HCT116 (cell line): Measurements from ENCODE around the gene MLANA. TPM values are rescaled to one million over a fixed set of nuclear protein-coding genes. Genes with fewer than 3 reads are reported as not detected.

Source experiments
- ATAC-seq: fragments of 200-7000 bp; cut with Tn5 transposase; 2 replicates; pipeline ENCODE4 v1.9.1; 2020; ENCODE audit warnings: mild to moderate bottlenecking, moderate library complexity
- BruUV-seq: library from RNA; stranded (reverse); fragments of 400-500 nt; replicated peaks from 2 replicates; lab custom pipeline; 2021; lab: Mats Ljungman, UMichigan
- CTCF ChIA-PET: fragments of 300-600 bp; sonication (Branson Sonifier 250); formaldehyde crosslinking; loops from one replicate; lab custom pipeline; 2021; ENCODE audit warnings: antibody characterized with exemption; lab: Charles Lee
- POLR2A ChIA-PET: fragments of 300-600, 350-600 bp; sonication (Branson Sonifier 250); formaldehyde crosslinking; loops from one replicate; lab custom pipeline; 2021; ENCODE audit warnings: antibody characterized with exemption; lab: Charles Lee
- RAD21 ChIA-PET, 2 experiments: fragments of 300-600 bp; sonication (Branson Sonifier 250); formaldehyde crosslinking; loops; one replicate each; lab custom pipeline; 2023; ENCODE audit warnings: low total read pairs in 2 of 2; ENCODE audit not compliant: uncharacterized antibody in 2 of 2, unreplicated experiment in 2 of 2, low non-redundant PET in 1 of 2; lab: Charles Lee
- DNase-seq: peaks from one replicate; pipeline ENCODE4 v3.0.0-alpha.2; 2010; ENCODE audit warnings: low read depth, low spot score
- H2AFZ ChIP-seq: fragments of 200-600 bp; shearing (Covaris generic), sonication (generic); 2 replicates; pipeline ENCODE4 v1.6.1; 2017; ENCODE audit warnings: low read depth, mixed run types, mixed read lengths, antibody characterized with exemption, low read length; ENCODE audit not compliant: poor library complexity, severe bottlenecking
- H3K27ac ChIP-seq: 2 replicates; pipeline ENCODE4 v1.5.1; 2012; ENCODE audit warnings: low read depth, low read length
- H3K27me3 ChIP-seq: fragments of 200-600 bp; sonication (generic); 2 replicates; pipeline ENCODE4 v1.6.1; 2016; ENCODE audit warnings: mixed run types, low read length, mixed read lengths; ENCODE audit not compliant: insufficient read depth
- H3K36me3 ChIP-seq, 2 experiments: fragments of 200-500 bp in 1 of 2; fragments of 200-600 bp in 1 of 2; sonication (Bioruptor generic) in 1 of 2; sonication (generic) in 1 of 2; 2 replicates each; pipeline versions ENCODE4 v1.5.1 to v1.6.1; 2014 to 2016; ENCODE audit warnings: low read length in 2 of 2, inconsistent platforms in 1 of 2, mixed read lengths in 1 of 2, mixed run types in 1 of 2; ENCODE audit not compliant: insufficient read depth in 2 of 2, control insufficient read depth in 1 of 2
- H3K4me1 ChIP-seq, 2 experiments: fragments of 200-600 bp in 1 of 2; sonication (generic) in 1 of 2; 2 replicates each; pipeline versions ENCODE4 v1.5.1 to v1.6.1; 2012 to 2017; ENCODE audit warnings: low read length in 2 of 2, inconsistent platforms in 1 of 2, mild to moderate bottlenecking in 1 of 2, mixed read lengths in 1 of 2, mixed run types in 1 of 2, moderate library complexity in 1 of 2; ENCODE audit not compliant: insufficient read depth in 2 of 2, control insufficient read depth in 1 of 2
- H3K4me2 ChIP-seq: fragments of 200-600 bp; sonication (generic); 2 replicates; pipeline ENCODE4 v1.6.1; 2017; ENCODE audit warnings: mixed run types, low read length, mixed read lengths
- H3K4me3 ChIP-seq, 2 experiments: fragments of 200-600 bp in 1 of 2; sonication (generic) in 1 of 2; replicated peaks in 1 of 2; 2 replicates each; pipeline ENCODE4 v1.5.1; 2011 to 2016; ENCODE audit warnings: low read length in 2 of 2, control low read depth in 1 of 2, low read depth in 1 of 2, mild to moderate bottlenecking in 1 of 2, mixed read lengths in 1 of 2, mixed run types in 1 of 2
- H3K79me2 ChIP-seq: fragments of 200-600 bp; sonication (generic); 2 replicates; pipeline ENCODE4 v1.6.1; 2017; ENCODE audit warnings: mild to moderate bottlenecking, mixed run types, low read length, moderate library complexity, mixed read lengths; ENCODE audit not compliant: insufficient read depth
- H3K9ac ChIP-seq: fragments of 200-600 bp; sonication (generic); 2 replicates; pipeline ENCODE4 v1.6.1; 2016; ENCODE audit warnings: low read length, mixed read lengths
- H3K9me2 ChIP-seq: fragments of 200-600 bp; sonication (generic), shearing (Covaris generic); 2 replicates; pipeline ENCODE4 v1.6.1; 2017; ENCODE audit warnings: mixed run types, mild to moderate bottlenecking, moderate library complexity; ENCODE audit not compliant: insufficient read depth
- H3K9me3 ChIP-seq, 2 experiments: fragments of 200-500 bp in 1 of 2; fragments of 200-600 bp in 1 of 2; sonication (Bioruptor generic) in 1 of 2; sonication (generic) in 1 of 2; 2 replicates each; pipeline ENCODE4 v1.6.1; 2014 to 2017; ENCODE audit warnings: low read length in 2 of 2, mixed read lengths in 2 of 2, inconsistent platforms in 1 of 2, low read depth in 1 of 2, mild to moderate bottlenecking in 1 of 2, mixed run types in 1 of 2, moderate library complexity in 1 of 2; ENCODE audit not compliant: control insufficient read depth in 1 of 2, insufficient read depth in 1 of 2
- H4K20me1 ChIP-seq: fragments of 200-600 bp; sonication (generic), shearing (Covaris generic); 2 replicates; pipeline ENCODE4 v1.6.1; 2017; ENCODE audit warnings: mixed run types, mild to moderate bottlenecking, moderate library complexity; ENCODE audit not compliant: insufficient read depth
- CBX3 ChIP-seq: IDR thresholded peaks from 2 replicates; pipeline ENCODE4 v1.6.1; 2012; ENCODE audit warnings: low read depth
- CEBPB ChIP-seq: IDR thresholded peaks from 2 replicates; pipeline ENCODE4 v1.6.1; 2012; ENCODE audit warnings: low read depth
- EGR1 ChIP-seq: IDR thresholded peaks from 2 replicates; pipeline ENCODE4 v1.6.1; 2012; ENCODE audit warnings: low read depth
- ELF1 ChIP-seq: IDR thresholded peaks from 2 replicates; pipeline ENCODE4 v1.6.1; 2012; ENCODE audit warnings: low read depth, borderline replicate concordance
- JUND ChIP-seq: IDR thresholded peaks from 2 replicates; pipeline ENCODE4 v1.6.1; 2012
- POLR2A ChIP-seq: IDR thresholded peaks from 2 replicates; pipeline ENCODE4 v1.7.0; 2011; ENCODE audit warnings: borderline replicate concordance; ENCODE audit not compliant: insufficient read depth, insufficient read length; ENCODE audit errors: extremely low read depth
- SIN3A ChIP-seq: IDR thresholded peaks from 2 replicates; pipeline ENCODE4 v1.6.1; 2012; ENCODE audit warnings: low read depth
- SP1 ChIP-seq: IDR thresholded peaks from 2 replicates; pipeline ENCODE4 v1.6.1; 2012; ENCODE audit warnings: low read depth
- SRF ChIP-seq: IDR thresholded peaks from 2 replicates; pipeline ENCODE4 v1.6.1; 2012; ENCODE audit warnings: low read depth
- TCF7L2 ChIP-seq: IDR thresholded peaks from 2 replicates; pipeline ENCODE4 v1.7.0; 2011; ENCODE audit warnings: borderline replicate concordance, inconsistent platforms; ENCODE audit not compliant: insufficient read depth, insufficient read length; ENCODE audit errors: extremely low read depth
- YY1 ChIP-seq: IDR thresholded peaks from 2 replicates; pipeline ENCODE4 v1.6.1; 2011; ENCODE audit warnings: low read length, low read depth, moderate library complexity, mild to moderate bottlenecking; ENCODE audit not compliant: insufficient replicate concordance; ENCODE audit errors: extremely low read depth
- ZBTB33 ChIP-seq: IDR thresholded peaks from 2 replicates; pipeline ENCODE4 v1.6.1; 2011; ENCODE audit warnings: mild to moderate bottlenecking, low read length, moderate library complexity; ENCODE audit not compliant: insufficient replicate concordance; ENCODE audit errors: extremely low read depth
- ZFX ChIP-seq: fragments of 450-650 bp; IDR thresholded peaks from 2 replicates; pipeline ENCODE4 v1.6.1; 2017
- intact Hi-C: fragments of 100-400 bp; cut with micrococcal nuclease; formaldehyde crosslinking; loops from 2 replicates; pipeline ENCODE4 v1.10.0; 2022
- total RNA-seq: library from RNA; stranded (reverse); gene quantifications from one replicate; pipeline ENCODE4 v1.2.1, GENCODE V29; 2021; ENCODE audit not compliant: unreplicated experiment
- TF ChIP-seq, protein P1 (sequence below), 3 experiments: fragments of 200-600 bp in 1 of 3; sonication (generic) in 1 of 3; IDR thresholded peaks in 2 of 3; conservative IDR thresholded peaks in 1 of 3; 2 replicates each; pipeline ENCODE4 v1.5.1; 2012 to 2017; ENCODE audit warnings: low read depth in 2 of 3, low read length in 2 of 3, antibody characterized with exemption in 1 of 3, borderline replicate concordance in 1 of 3, control low read depth in 1 of 3, mild to moderate bottlenecking in 1 of 3, mixed read lengths in 1 of 3, mixed run types in 1 of 3, moderate library complexity in 1 of 3; ENCODE audit not compliant: insufficient read depth in 1 of 3
- TF ChIP-seq, protein P2 (sequence below): IDR thresholded peaks from 2 replicates; pipeline ENCODE4 v1.6.1; 2012; ENCODE audit warnings: low read depth
- TF ChIP-seq, protein P3 (sequence below): IDR thresholded peaks from 2 replicates; pipeline ENCODE4 v1.6.1; 2012
- TF ChIP-seq, protein P4 (sequence below): IDR thresholded peaks from 2 replicates; pipeline ENCODE4 v1.6.1; 2012

The MLANA gene
- total RNA-seq, 1 experiment from 2014 or later: not detected

- no peaks in the 10 kb centered on the region for H3K79me2 ChIP-seq
- peaks cover 6 to 11% of the 10 kb centered on the region in 2 experiments; a peak in 2 of 4 replicates for H3K4me1 ChIP-seq
- H2AFZ ChIP-seq: no peak overlapping the region
- no peak overlapping the region for H3K4me3 ChIP-seq
- no peak overlapping the region for H3K27ac ChIP-seq
- DNase-seq (no peak), ATAC-seq (no peak)
- no peaks in the 10 kb centered on the region for H3K36me3 ChIP-seq
- no TSS peak for BruUV-seq
- RAD21 ChIA-PET: no interaction called here
- CTCF ChIA-PET: no interaction called here
- no peak overlapping the region for H3K4me2 ChIP-seq
- no peaks in the 10 kb centered on the region for H3K9me3 ChIP-seq
- no peaks in the 10 kb centered on the region for H4K20me1 ChIP-seq
- intact Hi-C loops: no loop called here
- TF ChIP-seq POLR2A (no peak), SP1 (no peak), ELF1 (no peak), EGR1 (no peak), CEBPB (no peak), ZFX (no peak), SRF (no peak), JUND (no peak), CBX3 (no peak), YY1 (no peak), SIN3A (no peak), ZBTB33 (no peak), TCF7L2 (no peak)
- TF ChIP-seq, protein P1, sequence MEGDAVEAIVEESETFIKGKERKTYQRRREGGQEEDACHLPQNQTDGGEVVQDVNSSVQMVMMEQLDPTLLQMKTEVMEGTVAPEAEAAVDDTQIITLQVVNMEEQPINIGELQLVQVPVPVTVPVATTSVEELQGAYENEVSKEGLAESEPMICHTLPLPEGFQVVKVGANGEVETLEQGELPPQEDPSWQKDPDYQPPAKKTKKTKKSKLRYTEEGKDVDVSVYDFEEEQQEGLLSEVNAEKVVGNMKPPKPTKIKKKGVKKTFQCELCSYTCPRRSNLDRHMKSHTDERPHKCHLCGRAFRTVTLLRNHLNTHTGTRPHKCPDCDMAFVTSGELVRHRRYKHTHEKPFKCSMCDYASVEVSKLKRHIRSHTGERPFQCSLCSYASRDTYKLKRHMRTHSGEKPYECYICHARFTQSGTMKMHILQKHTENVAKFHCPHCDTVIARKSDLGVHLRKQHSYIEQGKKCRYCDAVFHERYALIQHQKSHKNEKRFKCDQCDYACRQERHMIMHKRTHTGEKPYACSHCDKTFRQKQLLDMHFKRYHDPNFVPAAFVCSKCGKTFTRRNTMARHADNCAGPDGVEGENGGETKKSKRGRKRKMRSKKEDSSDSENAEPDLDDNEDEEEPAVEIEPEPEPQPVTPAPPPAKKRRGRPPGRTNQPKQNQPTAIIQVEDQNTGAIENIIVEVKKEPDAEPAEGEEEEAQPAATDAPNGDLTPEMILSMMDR (IDR thresholded peaks at IDR 0.05 in 2 of 3, conservative IDR thresholded peaks at IDR 0.05 in 1 of 3; ENCODE audit: borderline replicate concordance in 1 of 3, insufficient read depth in 1 of 3, low read depth in 2 of 3, low read length in 2 of 3): no peak
- TF ChIP-seq, protein P2, sequence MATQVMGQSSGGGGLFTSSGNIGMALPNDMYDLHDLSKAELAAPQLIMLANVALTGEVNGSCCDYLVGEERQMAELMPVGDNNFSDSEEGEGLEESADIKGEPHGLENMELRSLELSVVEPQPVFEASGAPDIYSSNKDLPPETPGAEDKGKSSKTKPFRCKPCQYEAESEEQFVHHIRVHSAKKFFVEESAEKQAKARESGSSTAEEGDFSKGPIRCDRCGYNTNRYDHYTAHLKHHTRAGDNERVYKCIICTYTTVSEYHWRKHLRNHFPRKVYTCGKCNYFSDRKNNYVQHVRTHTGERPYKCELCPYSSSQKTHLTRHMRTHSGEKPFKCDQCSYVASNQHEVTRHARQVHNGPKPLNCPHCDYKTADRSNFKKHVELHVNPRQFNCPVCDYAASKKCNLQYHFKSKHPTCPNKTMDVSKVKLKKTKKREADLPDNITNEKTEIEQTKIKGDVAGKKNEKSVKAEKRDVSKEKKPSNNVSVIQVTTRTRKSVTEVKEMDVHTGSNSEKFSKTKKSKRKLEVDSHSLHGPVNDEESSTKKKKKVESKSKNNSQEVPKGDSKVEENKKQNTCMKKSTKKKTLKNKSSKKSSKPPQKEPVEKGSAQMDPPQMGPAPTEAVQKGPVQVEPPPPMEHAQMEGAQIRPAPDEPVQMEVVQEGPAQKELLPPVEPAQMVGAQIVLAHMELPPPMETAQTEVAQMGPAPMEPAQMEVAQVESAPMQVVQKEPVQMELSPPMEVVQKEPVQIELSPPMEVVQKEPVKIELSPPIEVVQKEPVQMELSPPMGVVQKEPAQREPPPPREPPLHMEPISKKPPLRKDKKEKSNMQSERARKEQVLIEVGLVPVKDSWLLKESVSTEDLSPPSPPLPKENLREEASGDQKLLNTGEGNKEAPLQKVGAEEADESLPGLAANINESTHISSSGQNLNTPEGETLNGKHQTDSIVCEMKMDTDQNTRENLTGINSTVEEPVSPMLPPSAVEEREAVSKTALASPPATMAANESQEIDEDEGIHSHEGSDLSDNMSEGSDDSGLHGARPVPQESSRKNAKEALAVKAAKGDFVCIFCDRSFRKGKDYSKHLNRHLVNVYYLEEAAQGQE: no peak
- TF ChIP-seq, protein P3, sequence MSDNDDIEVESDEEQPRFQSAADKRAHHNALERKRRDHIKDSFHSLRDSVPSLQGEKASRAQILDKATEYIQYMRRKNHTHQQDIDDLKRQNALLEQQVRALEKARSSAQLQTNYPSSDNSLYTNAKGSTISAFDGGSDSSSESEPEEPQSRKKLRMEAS: no peak
- TF ChIP-seq, protein P4, sequence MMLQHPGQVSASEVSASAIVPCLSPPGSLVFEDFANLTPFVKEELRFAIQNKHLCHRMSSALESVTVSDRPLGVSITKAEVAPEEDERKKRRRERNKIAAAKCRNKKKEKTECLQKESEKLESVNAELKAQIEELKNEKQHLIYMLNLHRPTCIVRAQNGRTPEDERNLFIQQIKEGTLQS: no peak
- H3K9me2 ChIP-seq: no peaks in the 10 kb centered on the region
- POLR2A ChIA-PET: no interaction called here
- H3K27me3 ChIP-seq: no peaks in the 10 kb centered on the region
- no peak overlapping the region for H3K9ac ChIP-seq
Observed at GRCh38 chr9:5866272-5866671, 24.4 kb upstream of the MLANA start.
